GM21737 (cell line): ENCODE data around the gene TTC12.
"Not testable (repeated sequence)": the region's sequence is repeated elsewhere in the genome, so short reads cannot be mapped to it uniquely, and the experiment has no call there.

Experiments
- ATAC-seq: cut with Tn5 transposase; IDR thresholded peaks from one replicate; pipeline ENCODE4 v1.9.1; 2021; ENCODE audit warnings: mild to moderate bottlenecking, moderate library complexity; ENCODE audit not compliant: unreplicated experiment

The TTC12 gene

GRCh38 chr11:113282898-113283437 is 31.4 kb upstream of the TTC12 start:
- no peak for ATAC-seq

GRCh38 chr11:113283881-113284280 is 30.5 kb upstream of the TTC12 start:
- ATAC-seq = no peak

DNA sequence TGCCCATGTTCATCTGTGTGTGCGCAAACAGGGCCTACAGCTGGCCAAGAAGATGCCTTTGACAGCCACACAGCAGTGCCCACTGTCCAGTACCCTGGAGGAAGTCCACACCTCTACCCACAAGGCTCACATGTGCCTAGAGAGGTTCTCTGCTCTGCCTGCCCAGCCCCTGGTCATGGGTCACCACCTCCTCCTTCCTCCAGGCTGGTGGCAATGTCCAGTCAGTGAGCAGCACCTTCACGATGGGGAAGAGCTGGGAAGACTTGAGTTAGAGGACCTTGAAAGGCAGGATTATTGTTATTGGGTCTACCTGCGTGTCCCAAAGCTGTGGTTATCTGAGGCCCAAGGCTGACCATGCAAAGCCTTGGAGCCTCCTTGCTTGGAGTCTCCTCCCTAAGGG is 28.4 kb upstream of the TTC12 start:
- ATAC-seq = no peak

DNA sequence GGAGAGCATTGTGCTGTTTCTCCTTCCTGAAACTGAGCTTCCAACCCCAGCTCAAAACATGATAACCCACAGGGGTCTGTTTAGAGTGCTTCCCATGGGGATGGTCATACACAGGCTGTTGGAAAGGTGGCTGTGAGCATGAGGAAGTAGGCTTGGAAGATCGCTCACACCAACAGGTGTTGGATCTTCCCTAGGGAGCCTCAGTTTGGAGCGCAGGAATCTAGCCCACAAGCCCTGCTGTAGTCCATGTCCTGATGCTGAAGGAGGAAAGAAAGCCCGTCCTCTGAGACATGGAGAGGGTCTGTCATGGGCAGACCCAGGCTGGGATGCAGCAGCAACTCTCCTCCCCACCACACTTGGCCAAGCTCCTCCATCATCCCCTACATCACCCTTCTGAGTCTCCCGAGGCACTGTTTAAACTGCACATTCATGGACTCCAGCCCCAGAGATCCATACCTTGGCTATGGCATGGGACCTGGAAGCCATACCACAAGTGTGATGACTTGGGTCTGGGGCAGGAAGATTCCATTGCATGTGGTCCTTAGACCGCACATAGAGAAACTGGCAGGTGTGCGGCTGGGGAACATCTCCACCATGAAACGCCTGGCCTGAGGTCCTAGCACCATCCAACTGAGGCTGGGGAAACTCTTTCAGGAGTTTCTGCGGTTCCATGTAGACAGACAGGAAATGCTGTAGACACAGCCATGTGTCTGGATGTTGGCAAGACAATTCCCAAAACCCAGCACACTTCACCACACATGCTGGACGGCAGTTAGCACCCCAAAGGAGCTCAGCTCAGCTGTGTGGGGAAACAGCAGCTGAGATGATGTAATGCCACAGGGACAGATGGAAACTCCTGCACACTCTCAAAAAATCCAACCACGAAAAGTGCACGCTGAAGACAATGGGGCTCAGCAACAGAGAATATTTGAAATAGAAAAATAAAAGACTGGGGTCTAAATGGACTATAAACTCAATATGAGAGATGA is 27.6 kb upstream of the TTC12 start:
- no peak for ATAC-seq

GRCh38 chr11:113287801-113288200 is 26.6 kb upstream of the TTC12 start:
- ATAC-seq = no peak

DNA sequence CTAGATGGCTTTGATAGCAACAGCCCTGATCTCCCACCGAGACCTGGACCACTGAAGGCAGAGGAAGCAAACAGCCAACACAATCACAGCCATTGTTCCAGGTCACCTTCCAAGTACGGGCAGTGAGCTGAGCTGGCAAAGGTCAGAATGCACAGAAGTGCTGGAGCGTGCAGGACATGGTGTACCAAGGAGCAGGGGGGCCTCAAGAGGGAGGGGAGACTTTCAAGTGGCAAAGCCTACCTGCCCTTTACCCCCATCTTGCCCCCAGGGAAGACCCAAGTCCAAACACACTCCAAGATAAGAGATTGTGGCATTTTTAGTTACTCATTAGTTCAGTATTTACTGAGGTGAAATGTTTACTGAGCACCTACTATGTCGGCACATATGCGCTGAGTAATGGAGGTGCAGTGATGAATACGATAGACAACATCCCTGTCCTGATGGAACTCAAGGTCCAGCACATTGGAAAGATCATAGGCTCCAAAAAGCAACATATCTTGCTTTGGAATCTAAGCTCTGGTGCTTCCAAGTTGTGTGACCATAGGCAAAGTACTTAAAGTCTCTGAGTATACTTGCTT is 26.0 kb upstream of the TTC12 start:
- no peak for ATAC-seq

GRCh38 chr11:113289431-113290187 is 24.8 kb upstream of the TTC12 start:
- peak; percentile 87 for ATAC-seq

- ATAC-seq = no peak
Measured at GRCh38 chr11:113293936-113294335, 20.4 kb upstream of the TTC12 start.

GRCh38 chr11:113295993-113296392 is 18.4 kb upstream of the TTC12 start:
- ATAC-seq = no peak

DNA sequence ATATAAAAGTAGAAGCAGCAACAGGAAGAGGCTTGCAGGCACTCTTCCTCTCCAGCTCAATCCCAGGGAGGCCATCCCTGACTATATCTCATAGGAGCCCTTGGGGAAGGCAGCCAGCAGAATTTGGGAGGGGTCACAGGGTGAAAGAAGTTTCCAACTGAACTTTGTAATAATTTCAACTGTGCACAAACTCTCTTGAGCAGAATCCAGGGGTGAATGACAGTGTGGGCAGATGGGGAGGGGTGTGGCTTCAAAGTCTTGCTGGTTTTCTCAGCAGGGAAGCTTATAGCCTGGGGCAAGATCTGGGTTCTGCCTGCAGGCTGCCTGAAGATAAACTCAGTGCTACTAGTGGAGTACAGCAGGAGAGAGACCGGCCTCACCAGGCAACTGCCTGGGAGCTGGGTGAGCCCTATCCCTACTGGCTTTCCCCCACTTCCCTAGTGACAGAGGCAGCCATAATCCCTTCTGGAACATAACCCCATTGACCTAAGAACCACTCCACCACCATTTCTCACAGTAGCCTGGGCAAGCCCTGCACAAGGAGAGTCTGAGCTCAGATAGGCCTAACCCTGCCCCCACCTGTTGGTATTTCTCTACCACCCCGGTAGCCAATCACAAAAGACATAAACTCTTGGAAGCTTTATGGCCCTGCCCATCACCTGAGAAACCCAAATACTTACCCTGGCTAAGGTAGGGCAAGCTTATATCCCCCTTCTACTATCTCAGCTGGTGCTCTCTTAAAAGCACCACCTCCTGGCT is 17.8 kb upstream of the TTC12 start:
- ATAC-seq = no peak

GRCh38 chr11:113298496-113298895 is 15.9 kb upstream of the TTC12 start:
- ATAC-seq = not testable (repeated sequence)

GRCh38 chr11:113304916-113305315 is 9.5 kb upstream of the TTC12 start:
- no peak for ATAC-seq

- peak; percentile 68 for ATAC-seq
Measured at GRCh38 chr11:113305440-113306336, 8.7 kb upstream of the TTC12 start.

GRCh38 chr11:113308601-113309000 is 5.8 kb upstream of the TTC12 start:
- no peak for ATAC-seq

- no peak for ATAC-seq
Measured at GRCh38 chr11:113311536-113311935, 2.8 kb upstream of the TTC12 start.

DNA sequence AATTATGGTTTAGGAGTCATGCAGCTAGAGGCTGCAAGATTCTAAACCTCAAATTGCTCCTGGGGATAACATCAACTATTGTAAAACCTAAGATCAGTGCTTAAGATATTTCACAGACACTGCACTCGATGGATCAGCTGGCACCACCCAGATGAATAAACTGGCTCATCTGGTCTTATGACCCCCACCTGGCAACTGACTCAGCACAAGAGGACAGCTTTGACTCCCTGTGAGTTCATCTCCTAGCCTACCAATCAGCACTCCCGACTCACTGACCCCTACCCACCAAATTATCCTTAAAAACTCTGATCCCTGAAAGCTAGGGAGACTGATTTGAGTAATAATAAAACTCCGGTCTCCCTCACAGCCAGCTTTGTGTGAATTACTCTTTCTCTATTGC is 782 bp upstream of the TTC12 start:
- no peak for ATAC-seq

GRCh38 chr11:113314065-113314388 is 356 bp upstream of the TTC12 start:
- no peak for ATAC-seq

GRCh38 chr11:113315811-113316210 is 1.4 kb downstream of the TTC12 start:
- ATAC-seq = no peak

DNA sequence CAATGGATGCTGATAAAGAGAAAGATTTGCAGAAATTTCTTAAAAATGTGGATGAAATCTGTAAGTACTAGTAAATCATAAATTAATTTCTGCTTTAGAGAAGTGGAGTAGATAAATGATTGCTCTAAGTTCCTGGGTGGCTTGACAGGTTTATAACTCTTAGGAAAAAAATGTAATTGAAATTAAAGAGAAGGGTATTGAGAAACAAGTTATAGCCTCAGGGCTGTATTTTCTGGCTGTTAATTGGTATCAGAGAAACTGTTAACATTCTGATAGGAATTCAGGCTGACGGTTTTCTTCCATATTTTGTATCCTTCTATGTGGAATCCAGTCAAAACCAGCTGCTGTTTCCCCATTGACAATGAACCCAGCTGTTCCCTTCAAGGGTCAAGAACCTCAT is 1.9 kb downstream of the TTC12 start:
- ATAC-seq = no peak

DNA sequence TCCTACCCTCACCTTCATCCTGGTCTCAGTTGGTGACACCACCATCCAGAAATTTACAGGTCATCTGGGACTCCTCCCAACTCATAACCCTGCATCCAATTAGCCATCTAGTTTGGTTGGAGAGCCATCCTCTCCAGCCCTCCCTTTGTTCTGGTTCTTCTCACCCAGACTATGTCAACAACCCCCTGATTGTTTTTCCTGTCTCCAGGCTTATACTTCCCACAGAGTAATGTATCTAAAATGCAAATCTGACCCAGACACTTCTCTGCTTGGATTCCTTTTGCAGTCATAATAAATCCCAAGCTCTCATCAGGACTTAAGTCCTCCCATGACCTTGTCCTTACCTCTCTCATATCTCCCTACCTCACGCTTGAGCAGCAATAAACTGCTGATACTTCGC is 3.0 kb downstream of the TTC12 start:
- no peak for ATAC-seq
